Gastrocnemius medialis (tissue), 4 donors: ENCODE data around the gene TBX3. TPM values are rescaled to one million over a fixed set of nuclear protein-coding genes. Genes with fewer than 3 reads are reported as not detected.

Experiments used
- ATAC-seq, 2 donors: fragments of 150-250 bp; one replicate each; pipeline ENCODE4 v1.9.1; 2016
- DNase-seq, 2 donors: peaks; one replicate each; pipeline ENCODE4 v3.0.0-alpha.2; 2019
- H3K27ac ChIP-seq, 4 donors: fragments of 200-600 bp; sonication (generic); 1 replicate in 1 of 4; 2 replicates in 3 of 4; pipeline ENCODE4 v1.5.1; 2016 to 2018; ENCODE audit warnings: mild to moderate bottlenecking in 2 of 4, moderate library complexity in 1 of 4
- H3K27me3 ChIP-seq, 3 donors: fragments of 200-600 bp; sonication (generic) in 2 of 3; 1 replicate in 1 of 3; 2 replicates in 2 of 3; pipeline versions ENCODE4 v1.5.1 to v1.6.0; 2016 to 2019; ENCODE audit warnings: mild to moderate bottlenecking in 1 of 3, moderate library complexity in 1 of 3
- H3K36me3 ChIP-seq, 2 donors: fragments of 200-600 bp; sonication (generic) in 1 of 2; one replicate each; pipeline ENCODE4 v1.5.1; 2017 to 2018
- H3K4me1 ChIP-seq, 2 donors: fragments of 200-600 bp; sonication (generic) in 1 of 2; one replicate each; pipeline ENCODE4 v1.5.1; 2016 to 2017; ENCODE audit warnings: mild to moderate bottlenecking in 2 of 2
- H3K4me3 ChIP-seq, 4 donors: fragments of 200-600 bp; sonication (generic) in 3 of 4; 1 replicate in 1 of 4; 2 replicates in 3 of 4; pipeline ENCODE4 v1.5.1; 2016 to 2019; ENCODE audit warnings: mild to moderate bottlenecking in 2 of 4
- H3K9me3 ChIP-seq, 3 donors: fragments of 200-600 bp; sonication (generic) in 2 of 3; 1 replicate in 1 of 3; 2 replicates in 2 of 3; pipeline ENCODE4 v1.5.1; 2016 to 2019
- POLR2A ChIP-seq, 2 donors: fragments of 450-650 bp; IDR thresholded peaks; one replicate each; pipeline ENCODE4 v1.6.1; 2017; ENCODE audit warnings: antibody characterized with exemption in 2 of 2, mild to moderate bottlenecking in 2 of 2, moderate library complexity in 2 of 2
- in situ Hi-C, 4 donors: fragments of 200-750 bp; cut with MboI; loops; one replicate each; pipeline versions ENCODE4 v1.15.0 to v1.8.0; 2017; ENCODE audit warnings: low sequenced_read_pairs in 4 of 4
- intact Hi-C: fragments of 100-400 bp; cut with DNase I; formaldehyde crosslinking; loops from one replicate; pipeline ENCODE4 v1.15.1; 2023; ENCODE audit warnings: low total_unique reads
- total RNA-seq, 4 donors: library from RNA; depleted of rRNA; stranded (reverse); fragments of >200 nt; gene quantifications; one replicate each; pipeline versions ENCODE4 v1.1.0 to v1.2.3, GENCODE V29; 2016
- TF ChIP-seq, protein P1 (sequence below), 5 experiments: fragments of 450-650 bp in 3 of 5; fragments of 200-600 bp in 2 of 5; sonication (generic) in 2 of 5; IDR thresholded peaks in 4 of 5; conservative IDR thresholded peaks in 1 of 5; 1 replicate in 4 of 5; 2 replicates in 1 of 5; pipeline ENCODE4 v1.5.1; 2016 to 2019; ENCODE audit warnings: antibody characterized with exemption in 5 of 5, mild to moderate bottlenecking in 3 of 5, moderate library complexity in 3 of 5

TBX3 gene
- total RNA-seq, 4 donors from 2014 or later = 7.5 to 16.7 (median 11.9) TPM

DNA sequence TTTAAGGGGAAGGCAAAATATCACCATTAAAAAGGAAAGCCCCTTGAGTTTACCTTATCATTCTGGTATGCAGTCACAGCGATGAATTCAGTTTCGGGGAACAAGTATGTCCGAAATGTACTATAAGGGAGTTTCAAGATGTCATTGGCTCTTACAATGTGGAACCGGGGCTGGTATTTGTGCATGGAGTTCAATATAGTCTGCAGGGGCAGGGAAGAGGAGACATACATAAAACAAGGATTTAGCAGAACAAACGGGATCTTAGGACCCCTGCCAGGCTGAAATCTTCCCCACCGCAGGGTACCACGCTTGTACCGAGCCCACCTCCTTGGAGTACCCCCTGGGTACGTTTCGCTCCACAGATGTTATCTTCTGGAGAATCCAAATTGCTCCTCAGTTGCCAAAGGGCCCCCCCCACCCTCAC lies 4.5 kb downstream of the TBX3 start:
- H3K4me1 ChIP-seq = peaks cover 10 to 15% of the 10 kb centered on the region in 2 donors

DNA sequence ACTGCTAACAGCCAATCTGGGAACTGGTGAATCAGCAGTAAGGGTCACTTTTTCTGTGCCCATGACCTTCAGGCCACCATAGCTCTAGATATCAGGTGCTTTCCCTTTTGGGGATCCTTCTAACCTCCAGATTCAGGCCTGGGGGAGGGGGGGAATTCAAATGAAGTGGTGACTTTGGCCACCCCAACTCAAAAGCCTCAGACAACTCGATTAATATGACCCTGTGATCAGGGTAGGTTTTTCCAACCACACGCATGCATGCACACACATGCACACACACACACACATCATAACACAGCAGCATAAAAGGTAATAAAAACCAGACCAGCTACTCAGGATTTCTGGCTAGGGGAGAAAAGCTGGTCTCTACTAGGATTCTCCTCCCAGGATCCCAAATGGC lies 5.3 kb downstream of the TBX3 start:
- Histone ChIP-seq H3K36me3 (peaks cover 0 to 49% of the 10 kb centered on the region in 2 donors), H3K27ac (peak overlapping the region in 3 of 4 donors; percentile 12 to 85 (median 16)), H3K9me3 (no peaks in the 10 kb centered on the region), H3K4me1 (peaks cover 10 to 15% of the 10 kb centered on the region in 2 donors), H3K4me3 (peak overlapping the region in 1 of 4 donors; percentile 65), H3K27me3 (no peaks in the 10 kb centered on the region)
- in situ Hi-C loops (loop anchor here in 1 of 4 donors (25.0 kb wide), 1 partner anchor 659 kb away; no protein-coding TSS in a partner anchor), intact Hi-C loops (no loop called here)
- no peak for DNase-seq
- no peak for TF ChIP-seq POLR2A (IDR thresholded peaks at IDR 0.05)
- TF ChIP-seq, protein P1, sequence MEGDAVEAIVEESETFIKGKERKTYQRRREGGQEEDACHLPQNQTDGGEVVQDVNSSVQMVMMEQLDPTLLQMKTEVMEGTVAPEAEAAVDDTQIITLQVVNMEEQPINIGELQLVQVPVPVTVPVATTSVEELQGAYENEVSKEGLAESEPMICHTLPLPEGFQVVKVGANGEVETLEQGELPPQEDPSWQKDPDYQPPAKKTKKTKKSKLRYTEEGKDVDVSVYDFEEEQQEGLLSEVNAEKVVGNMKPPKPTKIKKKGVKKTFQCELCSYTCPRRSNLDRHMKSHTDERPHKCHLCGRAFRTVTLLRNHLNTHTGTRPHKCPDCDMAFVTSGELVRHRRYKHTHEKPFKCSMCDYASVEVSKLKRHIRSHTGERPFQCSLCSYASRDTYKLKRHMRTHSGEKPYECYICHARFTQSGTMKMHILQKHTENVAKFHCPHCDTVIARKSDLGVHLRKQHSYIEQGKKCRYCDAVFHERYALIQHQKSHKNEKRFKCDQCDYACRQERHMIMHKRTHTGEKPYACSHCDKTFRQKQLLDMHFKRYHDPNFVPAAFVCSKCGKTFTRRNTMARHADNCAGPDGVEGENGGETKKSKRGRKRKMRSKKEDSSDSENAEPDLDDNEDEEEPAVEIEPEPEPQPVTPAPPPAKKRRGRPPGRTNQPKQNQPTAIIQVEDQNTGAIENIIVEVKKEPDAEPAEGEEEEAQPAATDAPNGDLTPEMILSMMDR (IDR thresholded peaks at IDR 0.05 in 4 of 5, conservative IDR thresholded peaks at IDR 0.05 in 1 of 5) = no peak
- no peak for ATAC-seq

More for the DNA sequence above, 4.5 kb downstream of the TBX3 start:
- H3K27me3 ChIP-seq = no peaks in the 10 kb centered on the region
- DNase-seq = no peak
- peaks cover 0 to 44% of the 10 kb centered on the region in 2 donors for H3K36me3 ChIP-seq
- H3K4me3 ChIP-seq = peak overlapping the region in 3 of 4 donors; percentile 65 to 88 (median 79)
- H3K9me3 ChIP-seq = no peaks in the 10 kb centered on the region
- in situ Hi-C loops = loop anchor here in 1 of 4 donors (25.0 kb wide), 1 partner anchor 658 kb away; no protein-coding TSS in a partner anchor
- intact Hi-C loops = no loop called here
- TF ChIP-seq, protein P1 (IDR thresholded peaks at IDR 0.05 in 4 of 5, conservative IDR thresholded peaks at IDR 0.05 in 1 of 5) = no peak
- no peak for TF ChIP-seq POLR2A (IDR thresholded peaks at IDR 0.05)
- ATAC-seq = no peak
- peak overlapping the region in 3 of 4 donors; percentile 16 to 97 (median 85) for H3K27ac ChIP-seq

DNA sequence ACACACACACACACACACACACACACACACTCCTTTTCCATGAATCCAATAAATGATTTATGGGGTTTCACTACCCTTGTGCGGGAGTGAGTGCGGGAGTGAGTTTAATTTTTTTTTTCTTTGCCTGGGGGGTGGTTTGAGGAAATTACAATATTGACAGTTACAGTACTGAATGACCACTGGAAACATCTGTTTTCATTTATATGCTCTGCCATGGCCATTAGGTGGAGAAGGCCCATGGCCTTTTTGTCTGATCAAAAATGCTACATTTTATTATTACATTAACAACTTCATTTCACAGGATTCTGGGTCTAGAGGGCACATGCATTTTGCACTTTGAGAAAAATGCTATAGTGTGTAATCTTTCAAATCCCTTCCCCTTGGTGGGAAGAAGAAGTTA lies 5.9 kb downstream of the TBX3 start:
- Histone ChIP-seq H3K27ac (peak overlapping the region in 1 of 4 donors; percentile 14), H3K36me3 (peaks cover 0 to 54% of the 10 kb centered on the region in 2 donors), H3K4me3 (no peak overlapping the region), H3K9me3 (no peaks in the 10 kb centered on the region), H3K27me3 (no peaks in the 10 kb centered on the region), H3K4me1 (peaks cover 13 to 21% of the 10 kb centered on the region in 2 donors)
- ATAC-seq (no peak), DNase-seq (no peak)
- in situ Hi-C loops (loop anchor here in 1 of 4 donors (25.0 kb wide), 1 partner anchor 659 kb away; no protein-coding TSS in a partner anchor), intact Hi-C loops (no loop called here)
- no peak for TF ChIP-seq POLR2A (IDR thresholded peaks at IDR 0.05)
- TF ChIP-seq, protein P1 (IDR thresholded peaks at IDR 0.05 in 4 of 5, conservative IDR thresholded peaks at IDR 0.05 in 1 of 5) = no peak

DNA sequence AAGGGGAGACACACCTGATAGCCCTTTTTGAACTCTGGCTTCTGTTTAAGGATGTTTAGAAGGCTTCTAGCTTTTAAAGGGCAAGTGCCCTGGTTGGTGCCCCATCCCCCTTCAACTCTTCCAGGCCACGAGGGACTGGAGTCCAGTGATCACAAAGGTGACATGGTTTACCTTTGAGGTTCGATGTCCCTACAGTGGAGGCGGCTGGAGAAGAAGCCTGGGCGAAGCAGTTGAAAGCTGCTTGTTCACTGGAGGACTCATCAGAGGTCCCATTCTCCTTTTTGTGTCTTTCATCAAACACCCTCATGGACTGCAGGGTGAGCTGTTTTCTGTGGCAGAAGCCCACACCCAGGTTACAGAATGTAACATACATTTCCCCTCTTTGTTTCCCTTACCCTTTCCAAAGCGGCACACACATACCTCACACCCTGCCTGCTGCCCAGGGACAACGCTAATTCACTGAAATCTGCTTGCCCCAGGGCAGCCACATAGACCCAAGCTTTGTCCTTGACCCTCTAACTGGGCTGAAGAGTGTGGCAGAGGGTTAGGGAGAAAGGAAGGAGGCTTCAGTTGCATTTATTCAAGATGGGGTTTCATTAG lies 7.7 kb downstream of the TBX3 start:
- Histone ChIP-seq H3K4me1 (peaks cover 4 to 14% of the 10 kb centered on the region in 2 donors), H3K27ac (peak overlapping the region in 2 of 4 donors; percentile 11 to 18), H3K4me3 (no peak overlapping the region), H3K27me3 (no peaks in the 10 kb centered on the region), H3K36me3 (peaks cover 0 to 54% of the 10 kb centered on the region in 2 donors), H3K9me3 (no peaks in the 10 kb centered on the region)
- intact Hi-C loops = no loop called here
- ATAC-seq (no peak), DNase-seq (no peak)
- in situ Hi-C loops = loop anchor here in 1 of 4 donors (25.0 kb wide), 1 partner anchor 661 kb away; no protein-coding TSS in a partner anchor
- TF ChIP-seq, protein P1 (IDR thresholded peaks at IDR 0.05 in 4 of 5, conservative IDR thresholded peaks at IDR 0.05 in 1 of 5) = no peak
- no peak for TF ChIP-seq POLR2A (IDR thresholded peaks at IDR 0.05)
